Right hindlimb (tissue), 1 donor: ENCODE data around the gene ACSF2.

Source experiments
- DNase-seq: peaks from one replicate; pipeline ENCODE4 v3.0.0-alpha.2; 2018

ACSF2 gene

DNA sequence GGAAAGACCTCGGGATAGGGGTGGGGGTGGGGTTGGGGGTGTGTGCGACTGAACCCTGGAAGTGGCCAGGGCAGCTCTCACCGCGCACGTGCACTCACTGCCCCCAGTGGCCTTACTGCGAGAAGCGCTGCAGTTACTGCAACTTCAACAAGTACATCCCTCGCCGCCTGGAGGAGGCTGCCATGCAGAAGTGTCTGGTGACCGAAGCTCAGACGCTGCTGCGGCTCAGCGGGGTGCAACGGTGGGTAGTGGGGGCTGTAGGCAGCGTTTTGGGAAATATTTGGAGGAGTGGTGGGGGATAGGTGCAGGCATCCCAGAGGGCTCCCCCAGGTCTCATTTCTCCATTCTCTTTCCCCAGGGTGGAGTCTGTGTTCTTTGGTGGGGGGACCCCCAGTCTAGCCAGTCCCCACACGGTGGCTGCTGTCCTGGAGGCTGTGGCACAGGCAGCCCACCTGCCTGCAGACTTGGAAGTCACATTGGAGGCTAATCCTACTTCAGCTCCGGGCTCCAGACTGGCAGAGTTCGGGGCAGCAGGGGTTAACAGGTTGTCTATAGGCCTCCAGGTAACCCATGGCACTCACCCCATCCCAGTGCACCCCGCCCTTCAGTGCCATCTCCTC is 53.6 kb downstream of the ACSF2 start:
- peak; percentile 84 for DNase-seq

DNA sequence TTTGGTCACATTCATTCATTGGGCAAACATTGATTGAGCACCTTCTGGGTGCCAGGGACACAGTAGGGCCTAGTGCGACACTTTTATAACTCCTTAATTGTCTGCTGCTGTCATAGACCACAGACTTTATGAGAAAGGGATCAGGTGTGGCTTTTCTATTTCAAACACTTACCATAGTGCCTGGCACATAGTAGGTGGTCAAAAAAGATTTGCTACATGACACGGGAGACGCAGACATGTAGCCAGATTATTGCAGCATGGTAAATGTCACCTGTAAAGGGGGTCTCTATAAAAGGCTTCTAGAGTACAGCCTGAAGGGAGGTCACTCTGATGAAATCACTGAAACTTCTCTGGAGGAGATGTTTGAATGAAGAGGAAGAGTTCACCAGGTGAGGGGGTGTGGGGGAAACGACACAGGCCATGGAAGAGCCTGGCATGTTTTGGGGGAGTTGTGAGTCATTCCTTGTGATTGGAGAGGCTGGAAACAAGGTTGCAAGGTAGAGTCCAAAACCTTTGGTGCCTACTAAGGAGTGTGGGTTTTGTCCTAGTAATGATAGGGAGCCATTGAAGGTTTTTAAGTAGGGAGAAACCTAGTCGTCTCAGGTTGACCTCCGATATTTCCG is 54.2 kb downstream of the ACSF2 start:
- DNase-seq = no peak

DNA sequence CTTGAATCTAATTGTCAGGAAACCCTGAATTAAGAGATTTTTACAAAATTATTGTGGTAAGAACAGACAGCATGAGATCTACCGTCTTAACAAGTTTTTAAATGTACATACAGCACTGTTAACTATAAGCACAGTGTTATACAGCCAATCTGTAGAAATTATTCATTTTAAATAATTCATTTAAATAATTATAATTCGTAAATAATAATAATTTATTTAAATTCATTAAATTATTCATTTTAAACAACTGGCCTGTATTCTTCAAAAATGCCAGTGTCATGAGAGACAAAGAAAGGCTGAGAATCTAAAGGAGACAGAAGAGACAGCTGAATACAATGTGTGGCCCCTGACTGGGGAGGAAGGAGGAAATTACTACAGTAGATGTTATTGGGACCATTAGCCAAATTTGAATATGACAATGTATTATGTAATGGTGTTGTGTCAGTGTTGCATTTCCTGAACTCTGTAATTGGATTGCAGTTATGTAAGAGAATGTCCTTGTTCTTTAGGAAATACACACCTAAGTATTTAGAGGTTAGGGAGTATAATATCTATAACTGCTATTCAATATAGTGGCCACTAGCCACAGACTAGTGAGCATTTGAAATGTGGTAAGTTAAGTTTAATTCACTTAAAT is 55.0 kb downstream of the ACSF2 start:
- no peak for DNase-seq

DNA sequence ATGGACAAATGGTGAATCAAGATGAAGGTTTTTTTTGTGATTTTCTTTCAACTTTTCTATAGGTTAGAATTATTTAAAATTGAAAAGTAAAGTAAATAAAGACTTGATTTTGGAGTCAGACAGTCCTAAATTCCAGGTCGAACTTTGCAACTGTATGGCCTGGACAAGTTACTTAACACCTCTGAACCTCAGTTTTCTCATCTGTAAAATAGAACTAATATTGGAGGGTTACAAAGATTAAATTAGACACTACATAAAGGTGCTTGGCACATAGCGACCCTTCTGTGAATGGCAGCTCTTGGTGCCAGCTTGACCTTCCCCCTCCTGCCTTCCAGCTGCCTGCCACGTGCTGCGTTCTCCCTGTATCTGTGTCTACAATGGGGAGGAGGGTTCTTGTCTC is 55.6 kb downstream of the ACSF2 start:
- DNase-seq = no peak

DNA sequence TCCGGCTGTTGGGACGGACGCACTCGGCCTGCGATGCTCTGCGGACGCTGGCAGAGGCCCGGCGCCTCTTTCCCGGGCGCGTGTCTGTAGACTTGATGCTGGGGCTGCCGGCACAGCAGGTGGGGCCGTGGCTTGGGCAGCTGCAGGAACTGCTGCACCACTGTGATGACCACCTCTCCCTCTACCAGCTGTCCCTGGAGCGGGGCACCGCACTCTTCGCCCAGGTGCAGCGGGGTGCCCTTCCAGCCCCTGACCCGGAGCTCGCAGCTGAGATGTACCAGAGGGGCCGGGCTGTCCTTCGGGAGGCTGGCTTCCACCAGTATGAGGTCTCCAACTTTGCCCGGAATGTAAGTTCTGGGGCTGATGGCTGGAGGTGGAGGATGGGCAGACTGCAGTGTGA is 56.1 kb downstream of the ACSF2 start:
- no peak for DNase-seq

DNA sequence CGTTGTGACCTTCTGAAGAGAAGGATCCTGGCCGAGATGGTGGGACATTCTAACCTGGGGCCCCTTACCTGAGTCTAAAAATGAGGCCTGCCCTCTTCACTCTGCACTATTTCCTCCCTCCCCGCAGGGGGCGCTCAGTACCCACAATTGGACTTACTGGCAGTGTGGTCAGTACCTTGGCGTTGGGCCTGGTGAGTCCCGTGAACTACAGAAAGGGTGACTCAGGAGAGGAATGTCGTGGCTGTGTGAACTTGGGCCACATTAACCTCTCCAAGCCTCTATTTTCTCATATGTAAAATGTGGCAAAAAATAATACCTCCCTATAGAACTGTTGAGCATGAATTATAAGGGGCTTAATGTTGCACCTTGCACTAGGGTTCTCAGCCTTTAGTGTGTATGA is 56.5 kb downstream of the ACSF2 start:
- DNase-seq = peak; percentile 90

DNA sequence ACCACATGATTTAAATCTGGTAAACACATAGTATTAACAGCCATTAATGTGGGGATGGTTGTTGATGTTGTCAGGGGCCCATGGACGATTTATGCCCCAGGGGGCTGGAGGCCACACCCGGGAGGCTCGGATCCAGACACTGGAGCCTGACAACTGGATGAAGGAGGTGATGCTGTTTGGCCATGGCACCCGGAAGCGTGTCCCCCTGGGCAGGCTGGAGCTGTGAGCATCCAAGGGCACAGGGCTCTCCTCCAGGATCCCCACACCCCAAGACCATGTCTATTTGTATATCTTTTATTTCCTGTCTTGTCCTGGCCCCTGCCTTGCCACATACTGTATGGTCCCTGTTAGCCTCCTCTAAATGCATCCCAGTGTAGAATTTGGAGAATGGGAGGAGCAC is 57.2 kb downstream of the ACSF2 start:
- DNase-seq = no peak

DNA sequence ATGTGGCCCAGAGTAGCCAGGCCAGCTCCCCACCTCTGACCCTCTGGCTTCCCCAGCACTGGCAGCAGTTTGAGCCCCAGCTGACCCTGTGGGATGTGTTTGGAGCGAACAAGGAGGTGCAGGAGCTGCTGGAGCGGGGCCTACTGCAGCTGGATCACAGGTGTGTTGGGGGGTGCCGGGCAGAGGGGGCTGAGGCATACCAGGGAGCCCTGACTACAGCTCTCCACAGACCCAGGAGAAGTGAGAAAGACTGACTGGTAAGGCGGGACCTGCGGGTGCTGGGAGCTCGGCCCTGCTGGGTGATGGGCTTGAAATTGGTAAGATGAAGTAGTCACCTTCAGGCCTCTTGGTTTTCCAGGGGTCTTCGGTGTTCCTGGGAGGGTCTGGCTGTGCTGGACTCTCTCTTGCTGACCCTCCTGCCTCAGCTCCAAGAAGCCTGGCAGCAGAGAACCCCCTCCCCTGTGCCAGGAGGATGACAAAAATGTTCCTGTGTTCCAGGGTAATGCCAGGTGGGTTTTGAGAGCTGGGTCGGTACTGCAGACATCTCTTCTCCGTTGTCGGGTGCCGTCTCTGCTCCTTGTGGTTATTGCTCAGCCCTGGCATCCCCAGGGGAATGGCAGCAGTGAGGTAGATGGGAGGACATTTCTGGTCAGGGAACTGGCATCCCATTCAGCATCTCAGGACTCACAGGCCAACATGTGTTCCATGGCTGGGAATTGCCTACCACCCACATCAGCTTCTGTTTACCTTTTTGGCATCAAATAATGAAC is 58.6 kb downstream of the ACSF2 start:
- DNase-seq = no peak

DNA sequence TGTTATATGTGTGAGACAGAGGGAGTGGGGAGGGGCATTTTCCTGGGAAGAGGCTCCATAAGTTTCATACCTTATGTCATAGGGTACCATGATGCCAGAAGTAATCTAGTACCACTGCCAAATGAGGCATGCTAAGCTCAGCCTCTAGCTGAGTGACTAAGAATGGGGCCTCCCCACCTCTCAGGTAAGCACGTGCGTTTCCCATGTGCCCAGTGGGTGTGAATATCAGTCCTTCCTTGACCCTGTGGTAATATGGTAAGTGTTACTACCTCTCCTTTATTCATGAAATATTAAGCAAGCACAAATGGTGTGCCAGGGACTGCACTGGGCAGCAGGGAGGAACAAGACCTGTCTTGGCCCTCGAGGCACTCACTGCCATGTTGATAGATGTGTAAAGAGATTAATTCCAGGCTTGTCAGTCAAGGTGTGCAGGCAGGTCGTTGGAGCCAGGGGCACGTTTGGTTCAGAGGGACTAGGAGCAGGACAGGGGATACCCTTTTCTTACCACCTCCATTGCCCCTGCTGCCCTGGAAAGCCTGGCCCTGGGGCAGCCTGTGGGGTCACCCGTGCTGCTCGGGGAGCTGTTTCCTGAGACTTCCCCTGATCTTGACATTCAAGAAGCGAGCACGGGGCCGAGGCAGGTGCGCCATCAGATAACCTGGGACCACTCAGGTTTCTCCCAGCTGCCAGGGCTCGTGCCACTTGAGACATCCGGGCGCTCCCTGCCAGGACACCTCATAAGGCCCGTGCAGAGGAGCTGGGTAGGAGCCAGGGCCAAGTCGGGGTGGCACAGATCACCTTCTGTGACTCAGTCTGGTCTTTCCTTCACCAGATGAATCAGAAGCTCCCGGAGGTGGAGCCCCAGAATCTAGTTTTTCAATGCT is 61.4 kb downstream of the ACSF2 start:
- DNase-seq = no peak

DNA sequence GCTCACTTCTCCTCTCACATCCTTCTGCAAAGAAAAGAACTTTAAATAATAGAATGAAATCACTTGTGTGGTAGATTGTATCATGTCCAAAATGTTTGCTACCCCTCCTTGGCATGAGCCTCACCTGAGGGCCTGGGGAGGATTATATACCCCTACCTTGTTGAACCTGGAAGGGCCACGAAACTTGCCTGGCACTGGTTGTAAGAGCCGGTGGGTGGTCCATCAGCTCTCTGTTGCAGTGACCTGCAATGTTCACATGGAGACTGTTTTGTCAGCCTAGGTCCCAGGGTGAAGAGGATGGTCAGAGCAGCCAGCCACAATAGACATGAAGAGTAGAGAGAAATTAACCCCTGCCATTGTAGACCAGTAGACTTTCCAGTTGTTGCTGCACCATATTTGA is 62.9 kb downstream of the ACSF2 start:
- DNase-seq = no peak

DNA sequence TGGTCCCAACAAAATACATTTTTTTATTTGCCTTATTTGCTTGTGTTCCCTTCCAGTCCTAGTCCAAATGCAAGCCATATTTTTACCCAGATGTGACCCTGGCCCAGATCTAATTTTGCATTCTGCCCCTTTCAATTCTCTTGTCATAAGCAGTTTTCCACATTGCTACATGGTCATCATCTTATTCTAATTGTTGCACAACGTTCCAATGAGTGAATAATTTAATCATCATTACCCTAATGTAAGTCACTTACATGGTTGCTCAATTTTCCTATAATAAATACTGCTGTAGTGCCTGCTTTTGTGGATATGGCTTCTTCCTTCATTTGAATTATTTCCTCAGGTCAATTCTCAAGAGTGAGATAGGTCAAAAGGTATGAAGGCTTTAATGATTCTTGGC is 65.5 kb downstream of the ACSF2 start:
- DNase-seq = no peak

DNA sequence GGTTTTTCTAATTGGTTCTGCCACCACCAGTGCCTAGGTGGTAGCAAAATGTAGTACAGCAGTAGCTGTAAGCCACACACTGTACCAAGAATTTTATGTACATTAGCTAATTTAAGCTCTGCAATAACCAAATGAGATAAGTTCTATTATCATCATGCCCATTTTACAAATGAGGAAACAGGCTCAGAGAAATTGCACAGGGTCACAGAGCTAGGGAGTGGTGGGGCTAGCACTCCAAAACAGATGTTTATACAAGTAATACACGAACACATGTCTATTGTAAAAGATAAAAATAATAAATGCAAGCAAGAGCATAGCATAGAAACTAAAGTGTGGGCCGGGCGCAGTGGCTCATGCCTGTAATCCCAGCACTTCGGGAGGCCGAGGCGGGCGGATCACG is 66.2 kb downstream of the ACSF2 start:
- DNase-seq = no peak

DNA sequence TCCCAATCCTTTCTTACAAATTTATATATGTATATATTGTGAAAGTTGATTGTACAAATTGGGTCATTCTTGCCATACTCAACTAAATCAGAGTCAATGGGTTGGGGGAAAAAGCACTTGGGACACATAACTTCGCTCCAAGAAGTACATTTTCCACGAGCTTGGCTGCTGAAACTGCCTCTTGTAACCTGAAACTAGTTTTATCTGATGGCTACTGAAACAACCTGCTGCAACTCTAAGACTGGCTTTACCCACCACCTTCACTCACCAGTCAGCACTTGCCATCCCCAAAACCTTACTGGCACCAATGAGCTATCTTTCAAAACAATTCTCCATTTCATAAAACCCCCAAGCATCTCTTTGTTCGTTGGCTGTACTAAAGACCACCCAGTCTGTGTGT is 67.7 kb downstream of the ACSF2 start:
- DNase-seq = no peak

DNA sequence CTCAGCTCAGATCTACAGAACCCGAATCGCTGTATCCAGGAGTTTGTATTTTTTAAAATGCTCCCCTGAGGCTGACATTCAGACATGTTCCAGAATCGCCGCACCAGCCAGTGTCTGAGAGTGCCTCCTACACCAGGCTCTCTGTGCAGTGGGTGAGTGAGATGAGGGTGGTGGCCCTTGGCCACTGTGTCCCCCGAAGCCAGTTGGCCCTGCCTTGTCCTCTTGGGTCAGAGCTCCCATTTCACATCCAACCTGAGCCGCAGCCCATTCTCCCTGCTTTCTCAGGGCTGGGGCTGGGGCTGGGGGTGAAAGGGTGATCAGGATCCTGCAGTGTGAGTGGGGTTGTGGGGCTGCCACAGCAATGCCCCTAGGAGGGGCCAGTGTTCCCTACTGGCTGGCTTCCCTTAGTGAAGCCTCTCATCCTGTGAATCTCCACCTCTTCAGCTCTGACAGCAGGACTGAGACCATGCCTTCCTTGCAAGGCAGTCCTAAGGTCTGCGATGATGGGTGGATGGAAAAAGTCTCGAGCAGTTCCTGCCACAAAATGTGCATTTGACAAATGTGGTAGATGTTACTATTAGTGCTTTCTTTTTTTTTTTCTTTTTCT is 69.3 kb downstream of the ACSF2 start:
- DNase-seq = no peak

DNA sequence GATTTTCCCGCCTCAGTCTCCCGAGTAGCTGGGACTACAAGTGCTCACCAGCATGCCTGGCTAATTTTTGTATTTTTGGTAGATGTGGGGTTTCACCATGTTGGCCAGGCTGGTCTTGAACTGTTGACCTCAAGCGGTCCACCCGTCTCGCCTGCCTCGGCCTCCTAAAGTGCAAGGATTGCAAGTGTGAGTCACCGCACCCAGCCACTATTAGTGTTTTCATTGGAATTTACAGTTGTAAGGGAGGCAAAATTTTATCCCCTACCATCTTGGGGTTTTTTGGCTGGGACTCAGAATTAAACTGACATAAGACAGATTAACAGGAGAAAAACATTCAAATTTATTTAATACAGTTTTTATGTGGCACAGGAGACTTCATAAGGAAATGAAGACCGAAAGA is 69.9 kb downstream of the ACSF2 start:
- no peak for DNase-seq

DNA sequence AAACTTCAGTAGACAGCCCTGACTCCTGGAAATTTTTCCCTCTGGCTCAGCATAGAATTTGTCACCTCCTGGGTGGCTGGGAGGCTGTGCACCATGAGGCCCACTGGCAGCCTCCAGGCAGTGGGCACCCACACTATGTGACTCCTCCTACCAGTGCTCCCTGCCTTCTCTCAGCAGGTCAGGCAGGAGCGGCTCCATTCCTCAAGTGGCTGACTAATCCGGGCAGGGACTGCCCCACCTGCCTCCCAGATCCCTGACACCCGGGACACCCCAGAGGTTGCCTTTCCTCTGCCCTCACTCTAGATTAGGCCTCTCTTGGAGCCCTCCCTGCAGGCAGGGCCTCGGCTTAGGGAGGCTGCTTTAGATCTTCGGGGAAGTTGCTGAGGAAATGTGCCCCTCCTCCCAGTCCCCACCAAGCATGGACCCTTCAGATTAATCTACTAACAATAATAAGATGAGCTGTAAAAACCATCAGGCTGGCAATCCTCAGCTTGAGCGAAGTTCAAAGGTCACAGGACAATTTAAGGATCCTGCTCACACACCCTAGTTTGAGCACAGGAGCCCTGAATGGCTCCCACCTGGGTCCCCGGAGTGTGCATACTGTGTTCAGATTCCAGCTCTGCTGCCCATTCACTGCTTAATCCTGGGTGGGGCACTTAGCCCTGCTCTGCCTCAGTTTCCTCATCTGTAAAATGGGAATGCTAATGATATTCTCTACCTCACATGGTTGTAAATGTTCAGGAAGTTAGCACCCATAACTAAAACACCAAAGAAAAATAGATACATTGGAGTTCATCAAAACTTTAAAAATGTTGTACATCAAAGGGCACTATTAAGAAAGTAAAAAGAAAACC is 72.2 kb downstream of the ACSF2 start:
- no peak for DNase-seq

DNA sequence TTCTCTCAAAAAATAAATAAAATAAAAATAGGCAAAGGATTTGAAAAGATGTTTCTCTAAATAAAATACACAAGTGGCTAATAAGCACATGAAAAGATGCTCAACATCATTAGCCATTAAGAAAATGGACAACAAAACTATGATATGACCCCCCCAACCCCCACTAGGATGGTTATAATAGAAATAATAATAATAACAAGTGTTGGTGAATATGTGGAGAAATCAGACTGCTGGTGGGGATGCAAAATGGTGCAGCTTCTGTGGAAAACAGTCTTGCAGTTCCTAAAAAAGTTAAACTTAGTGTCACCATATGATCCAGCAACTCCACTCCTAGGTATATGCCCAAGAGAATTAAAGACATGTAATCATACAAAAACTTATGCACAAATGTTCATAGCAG is 73.3 kb downstream of the ACSF2 start:
- no peak for DNase-seq

DNA sequence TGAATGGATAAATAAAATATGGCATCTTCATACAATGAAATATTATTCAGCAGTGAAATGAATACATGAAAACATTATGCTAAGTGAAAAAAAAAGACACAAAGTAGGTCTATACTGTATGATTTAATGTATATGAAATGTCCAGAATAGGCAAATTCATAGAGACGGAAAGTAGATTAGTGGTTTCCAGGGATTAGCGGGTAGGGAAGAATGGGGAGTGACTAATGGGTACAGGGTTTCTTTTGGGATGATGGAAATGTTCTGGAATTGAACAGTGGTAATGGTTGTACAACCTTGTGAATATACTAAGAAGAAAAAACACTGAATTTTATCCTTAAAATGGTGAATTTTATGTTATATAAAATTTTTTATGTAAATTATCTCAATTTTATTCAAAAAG is 73.7 kb downstream of the ACSF2 start:
- no peak for DNase-seq

DNA sequence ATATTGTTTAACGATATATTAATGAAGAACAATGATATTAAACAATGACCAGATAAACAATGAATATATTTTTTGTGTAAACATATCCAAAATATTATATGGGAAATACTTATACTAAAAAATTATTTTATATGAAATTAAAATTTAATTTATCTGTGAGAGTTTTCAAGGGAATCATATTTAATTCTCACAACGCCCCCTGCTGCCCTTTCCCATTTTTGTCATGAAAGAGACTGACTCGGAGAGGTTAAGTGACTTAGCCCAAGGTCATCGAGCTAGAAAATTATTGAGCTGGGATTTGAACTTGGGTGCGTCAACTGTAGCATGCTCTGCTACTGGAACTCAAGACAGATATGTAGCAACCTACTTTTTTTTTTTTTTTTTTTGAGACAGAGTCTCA is 75.0 kb downstream of the ACSF2 start:
- no peak for DNase-seq

DNA sequence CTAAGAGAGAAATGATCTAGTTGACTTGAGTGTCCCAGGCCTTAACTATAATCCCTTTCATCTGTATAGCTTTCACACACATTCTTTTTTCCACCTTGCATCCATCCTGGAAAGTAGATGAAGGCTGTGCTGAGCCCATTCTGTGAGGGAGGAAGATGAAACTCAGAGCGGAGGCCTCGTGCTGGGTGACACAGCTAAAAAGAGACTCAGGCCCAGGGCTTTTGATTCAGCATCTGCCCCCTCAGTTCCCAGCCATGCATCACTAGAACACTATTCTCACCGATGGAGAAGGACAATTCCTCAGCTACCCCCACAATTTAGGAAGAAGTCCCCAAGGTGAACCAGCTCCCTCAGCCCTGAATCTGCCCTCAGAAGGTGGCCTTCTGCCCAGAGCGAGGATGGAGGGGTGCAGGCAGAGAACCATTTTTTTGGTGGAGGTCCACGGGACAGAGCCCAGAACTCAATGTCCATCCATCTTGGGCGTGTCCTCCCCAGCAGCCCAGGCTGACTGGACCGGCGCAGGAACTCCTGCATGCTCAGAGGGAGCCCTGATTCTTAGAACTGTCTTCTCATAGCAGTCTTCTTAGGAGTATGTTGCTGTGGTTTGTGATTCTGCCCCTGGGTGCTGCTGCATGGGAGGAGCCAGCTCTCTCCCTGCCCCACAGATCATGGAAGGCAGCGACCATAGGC is 76.4 kb downstream of the ACSF2 start:
- no peak for DNase-seq

DNA sequence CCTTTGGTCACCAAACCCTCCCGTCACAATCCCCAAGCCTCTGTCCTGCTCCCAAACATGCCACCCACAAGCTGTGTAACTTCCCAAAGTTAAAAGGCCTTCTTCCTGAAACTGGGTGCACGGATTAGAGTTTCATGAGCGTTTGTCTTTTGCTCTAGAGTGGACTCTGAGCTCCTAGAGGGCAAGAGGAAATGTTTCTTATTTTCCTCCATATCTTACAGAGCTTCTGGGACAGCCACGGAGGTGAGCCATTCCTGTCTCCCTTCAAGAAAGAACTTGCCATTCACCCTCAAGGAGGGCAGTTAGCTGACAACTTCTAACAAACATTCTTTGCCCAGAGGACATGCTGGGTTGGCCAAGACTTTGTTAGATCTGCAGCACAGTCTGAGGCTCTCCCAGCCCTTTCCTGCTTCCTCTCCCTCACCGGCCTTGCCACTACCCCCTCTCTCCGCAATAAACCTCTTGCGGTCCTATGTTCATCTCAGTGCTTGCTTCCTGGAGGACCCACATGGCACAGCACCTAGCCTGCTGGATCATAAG is 79.6 kb downstream of the ACSF2 start:
- DNase-seq = no peak
